PC-9 (cell line): ENCODE results near the gene MUSTN1.

ENCODE experiments used
- CTCF ChIP-seq: fragments of 200-600 bp; sonication (generic); conservative IDR thresholded peaks from 2 replicates; pipeline ENCODE4 v1.6.1; 2017; ENCODE audit warnings: mixed run types, antibody characterized with exemption, mild to moderate bottlenecking, moderate library complexity
- EZH2 ChIP-seq: fragments of 200-600 bp; sonication (generic); IDR thresholded peaks from 2 replicates; pipeline ENCODE4 v1.8.0; 2017; ENCODE audit warnings: antibody characterized with exemption, low read depth

- TF ChIP-seq CTCF = no peak
- no peak for TF ChIP-seq EZH2
Observed at GRCh38 chr3:52811452-52812011, 23.3 kb downstream of the MUSTN1 start.
